ENCODE data around the gene TKT.

GRCh38 chr3:53239800-53240199 lies 16.0 kb downstream of the TKT start:
- TF ChIP-seq JUNB (IDR thresholded peaks at IDR 0.05; ENCODE audit: unreplicated experiment) (no peak), CTCF (conservative IDR thresholded peaks at IDR 0.05; ENCODE audit: low read depth in 2 of 2) (no peak), POLR2AphosphoS5 (IDR thresholded peaks at IDR 0.05; ENCODE audit: low read depth) (no peak), EZH2phosphoT487 (IDR thresholded peaks at IDR 0.05; ENCODE audit: unreplicated experiment) (no peak), REST (IDR thresholded peaks at IDR 0.05; ENCODE audit: unreplicated experiment) (no peak), STAT1 (IDR thresholded peaks at IDR 0.05; ENCODE audit: unreplicated experiment) (no peak), EZH2 (IDR thresholded peaks at IDR 0.05; ENCODE audit: low read depth, unreplicated experiment) (no peak), ETS1 (IDR thresholded peaks at IDR 0.05) (no peak), ZNF462 (CRISPR knock-in tag; IDR thresholded peaks at IDR 0.05) (no peak), CREB1 (CRISPR knock-in tag; IDR thresholded peaks at IDR 0.05; ENCODE audit: low read depth) (no peak), ZNF331 (CRISPR knock-in tag; IDR thresholded peaks at IDR 0.05; ENCODE audit: low read depth) (no peak), NANOG (IDR thresholded peaks at IDR 0.05; ENCODE audit: borderline replicate concordance) (no peak), ZNF114 (CRISPR knock-in tag; IDR thresholded peaks at IDR 0.05) (no peak)
